ENCODE data around the gene SEMA6C.
"Not testable (repeated sequence)": the region's sequence is repeated elsewhere in the genome, so short reads cannot be mapped to it uniquely, and the experiment has no call there.

The SEMA6C gene

GRCh38 chr1:151128800-151129199, 17.6 kb downstream of the SEMA6C start:
- DNase-seq: no peak

- DNase-seq: no peak
Measured at GRCh38 chr1:151124763-151125403, 21.5 kb downstream of the SEMA6C start.

- no peak for DNase-seq
Measured at GRCh38 chr1:151113877-151114276, 32.6 kb downstream of the SEMA6C start.

DNA sequence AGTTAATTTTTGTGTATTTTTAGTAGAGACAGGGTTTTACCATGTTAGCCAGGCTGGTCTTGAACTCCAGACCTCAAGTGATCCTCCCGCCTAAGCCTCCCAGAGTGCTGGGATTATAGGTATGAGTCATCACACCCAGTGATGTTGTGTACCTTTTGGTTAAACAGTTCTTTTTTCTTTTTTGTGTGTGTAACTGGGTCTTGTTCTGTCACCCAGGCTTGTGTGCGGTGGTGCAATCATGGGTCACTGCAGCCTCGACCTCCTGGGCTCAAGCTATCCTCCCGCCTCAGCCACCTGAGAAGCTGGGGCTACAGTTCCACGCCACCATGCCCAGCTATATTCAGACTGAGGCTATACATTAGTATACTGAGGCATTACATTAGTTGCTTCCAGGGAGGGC, 38.1 kb downstream of the SEMA6C start:
- DNase-seq: no peak

- no peak for DNase-seq
Measured at GRCh38 chr1:151106894-151107293, 39.5 kb downstream of the SEMA6C start.

DNA sequence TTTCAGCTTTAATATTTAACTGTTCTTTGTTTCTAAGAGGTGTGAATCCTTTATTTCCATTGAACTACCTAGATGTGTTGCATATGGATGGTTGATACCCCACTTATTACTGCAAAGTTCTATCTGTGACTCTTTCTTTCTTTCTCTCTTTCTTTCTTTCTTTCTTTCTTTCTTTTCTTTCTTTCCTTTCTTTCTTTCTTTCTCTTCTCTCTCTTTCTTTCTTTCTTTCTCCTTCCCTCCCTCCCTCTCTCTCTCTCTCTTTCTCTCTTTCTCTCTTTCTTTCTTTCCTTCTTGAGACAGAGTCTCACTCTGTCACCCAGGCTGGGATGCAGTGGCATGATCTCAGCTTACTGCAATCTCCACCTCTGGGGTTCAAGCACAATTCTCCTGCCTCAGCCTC, 41.8 kb downstream of the SEMA6C start:
- DNase-seq: no peak

GRCh38 chr1:151098126-151098525, 48.3 kb downstream of the SEMA6C start:
- DNase-seq: no peak

- DNase-seq: not testable (repeated sequence)
Measured at GRCh38 chr1:151097426-151097825, 49.0 kb downstream of the SEMA6C start.

- DNase-seq: no peak
Measured at GRCh38 chr1:151085953-151086559, 60.4 kb downstream of the SEMA6C start.

Data from activated CD8-positive, alpha-beta memory T cell treated with anti-CD3 and anti-CD28 coated beads, Interleukin-2, amount 50 U/mL, for 4 hours (primary cell).